GM12873 (cell line): ENCODE results near the gene PRDX1.

Source experiments
- TF ChIP-seq, protein P1 (sequence below): IDR thresholded peaks from 2 replicates; pipeline ENCODE4 v1.5.1; 2012; ENCODE audit warnings: low read depth, mild to moderate bottlenecking, moderate library complexity, low read length, control low read depth; ENCODE audit not compliant: insufficient read depth; ENCODE audit errors: missing control alignments

PRDX1 gene

DNA sequence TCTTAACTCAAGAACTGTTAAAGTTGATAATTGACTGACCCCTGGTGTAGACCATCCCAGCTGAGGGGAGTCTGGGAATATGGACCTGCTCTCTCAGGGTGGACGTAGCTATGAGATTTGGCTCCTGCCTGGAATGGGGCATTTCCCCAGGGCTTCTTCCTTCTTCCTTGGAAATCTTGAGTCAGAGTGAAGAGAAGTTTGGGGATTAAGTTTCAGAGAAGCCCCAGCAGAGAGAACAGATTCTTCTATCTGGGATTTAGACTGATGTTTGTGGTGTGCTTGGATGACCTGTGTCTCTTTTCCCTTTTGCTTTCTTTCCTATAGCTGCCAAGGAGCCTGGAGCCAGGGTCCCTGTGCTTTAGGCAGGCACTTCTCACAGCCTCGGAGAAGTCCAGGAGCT is 42.2 kb upstream of the PRDX1 start:
- TF ChIP-seq, protein P1, sequence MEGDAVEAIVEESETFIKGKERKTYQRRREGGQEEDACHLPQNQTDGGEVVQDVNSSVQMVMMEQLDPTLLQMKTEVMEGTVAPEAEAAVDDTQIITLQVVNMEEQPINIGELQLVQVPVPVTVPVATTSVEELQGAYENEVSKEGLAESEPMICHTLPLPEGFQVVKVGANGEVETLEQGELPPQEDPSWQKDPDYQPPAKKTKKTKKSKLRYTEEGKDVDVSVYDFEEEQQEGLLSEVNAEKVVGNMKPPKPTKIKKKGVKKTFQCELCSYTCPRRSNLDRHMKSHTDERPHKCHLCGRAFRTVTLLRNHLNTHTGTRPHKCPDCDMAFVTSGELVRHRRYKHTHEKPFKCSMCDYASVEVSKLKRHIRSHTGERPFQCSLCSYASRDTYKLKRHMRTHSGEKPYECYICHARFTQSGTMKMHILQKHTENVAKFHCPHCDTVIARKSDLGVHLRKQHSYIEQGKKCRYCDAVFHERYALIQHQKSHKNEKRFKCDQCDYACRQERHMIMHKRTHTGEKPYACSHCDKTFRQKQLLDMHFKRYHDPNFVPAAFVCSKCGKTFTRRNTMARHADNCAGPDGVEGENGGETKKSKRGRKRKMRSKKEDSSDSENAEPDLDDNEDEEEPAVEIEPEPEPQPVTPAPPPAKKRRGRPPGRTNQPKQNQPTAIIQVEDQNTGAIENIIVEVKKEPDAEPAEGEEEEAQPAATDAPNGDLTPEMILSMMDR, result no peak

DNA sequence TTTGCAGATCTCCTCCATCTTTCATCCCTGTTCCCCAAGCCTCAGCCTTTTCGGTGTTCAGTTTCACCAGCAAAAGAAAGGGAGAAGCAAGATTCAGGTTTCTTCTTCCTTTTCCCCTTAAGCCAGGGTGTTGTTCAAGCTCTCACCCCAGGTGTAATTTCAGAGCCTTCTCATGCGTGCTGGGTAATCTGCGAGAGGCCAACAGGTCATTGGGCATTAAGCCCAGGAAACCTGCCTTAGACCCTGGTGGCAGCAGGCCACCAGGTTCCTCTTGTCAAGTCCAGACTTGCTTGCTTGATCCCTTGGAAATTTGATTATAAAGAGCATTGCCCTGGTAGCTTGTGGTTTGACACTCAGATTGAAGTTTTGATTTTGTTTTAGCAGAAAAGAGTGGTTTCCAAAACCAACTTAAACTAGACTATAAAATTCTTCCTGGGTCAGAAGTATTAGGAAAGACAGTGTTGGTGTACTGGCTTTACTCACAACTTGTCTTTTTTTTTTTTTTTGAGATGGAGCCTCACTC is 35.8 kb upstream of the PRDX1 start:
- TF ChIP-seq, protein P1, result no peak

DNA sequence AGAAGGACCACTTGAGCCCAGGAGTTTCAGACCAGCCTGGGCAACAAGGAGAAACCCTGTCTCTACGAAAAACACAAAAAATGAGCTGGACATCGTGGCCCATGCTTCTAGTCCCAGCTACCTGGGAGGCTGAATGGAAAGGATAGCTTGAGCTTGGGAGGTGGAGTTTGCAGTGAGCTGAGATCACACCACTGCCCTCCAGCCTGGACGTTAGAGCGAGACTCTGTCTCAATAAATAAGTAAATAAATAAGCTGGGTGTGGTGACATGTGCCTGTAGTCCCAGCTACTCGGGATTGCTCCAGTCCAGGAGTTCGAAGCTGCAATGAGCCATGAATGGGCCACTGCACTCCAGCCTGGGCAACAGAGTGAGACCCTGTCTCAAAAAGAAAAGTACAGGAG is 32.5 kb upstream of the PRDX1 start:
- TF ChIP-seq, protein P1, result no peak

DNA sequence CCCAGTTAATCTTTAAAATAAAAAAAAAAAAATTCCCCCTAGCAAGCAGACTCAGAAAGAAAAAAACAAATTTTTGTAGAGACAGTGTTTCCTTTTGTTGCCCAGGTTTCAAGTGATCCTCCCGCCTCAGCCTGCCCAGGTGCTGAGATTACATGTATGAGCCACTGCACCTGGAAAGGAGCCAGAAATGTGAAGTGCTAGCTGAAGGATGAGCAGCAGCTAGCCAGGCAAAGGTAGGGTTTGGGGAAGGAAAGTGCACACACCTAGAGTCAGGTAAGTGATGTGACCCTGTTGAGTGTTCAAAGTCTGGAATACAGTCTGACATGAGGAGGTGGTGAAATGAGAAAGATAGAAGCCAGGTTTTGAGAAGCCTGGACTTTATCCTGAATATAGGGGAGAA is 30.6 kb upstream of the PRDX1 start:
- TF ChIP-seq, protein P1, result no peak

DNA sequence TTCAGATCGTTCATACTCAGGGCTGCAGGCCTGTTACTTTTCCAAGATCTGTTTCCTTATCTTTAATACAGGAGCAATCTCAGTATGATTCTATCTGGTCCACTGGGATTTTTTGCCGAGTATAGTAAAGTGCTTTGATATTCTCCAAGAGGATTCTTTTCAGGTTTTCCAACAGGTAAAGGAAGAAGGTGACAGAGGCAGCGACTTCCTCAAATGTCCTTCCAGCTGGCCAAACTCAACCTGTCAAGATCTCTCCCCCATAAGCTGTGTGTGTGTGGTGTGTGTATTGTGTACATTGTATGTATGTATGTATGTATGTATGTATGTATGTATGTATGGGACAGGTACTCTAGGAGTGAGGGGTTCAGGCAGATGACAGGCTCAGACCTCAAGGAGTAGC is 30.0 kb upstream of the PRDX1 start:
- TF ChIP-seq, protein P1, result no peak

DNA sequence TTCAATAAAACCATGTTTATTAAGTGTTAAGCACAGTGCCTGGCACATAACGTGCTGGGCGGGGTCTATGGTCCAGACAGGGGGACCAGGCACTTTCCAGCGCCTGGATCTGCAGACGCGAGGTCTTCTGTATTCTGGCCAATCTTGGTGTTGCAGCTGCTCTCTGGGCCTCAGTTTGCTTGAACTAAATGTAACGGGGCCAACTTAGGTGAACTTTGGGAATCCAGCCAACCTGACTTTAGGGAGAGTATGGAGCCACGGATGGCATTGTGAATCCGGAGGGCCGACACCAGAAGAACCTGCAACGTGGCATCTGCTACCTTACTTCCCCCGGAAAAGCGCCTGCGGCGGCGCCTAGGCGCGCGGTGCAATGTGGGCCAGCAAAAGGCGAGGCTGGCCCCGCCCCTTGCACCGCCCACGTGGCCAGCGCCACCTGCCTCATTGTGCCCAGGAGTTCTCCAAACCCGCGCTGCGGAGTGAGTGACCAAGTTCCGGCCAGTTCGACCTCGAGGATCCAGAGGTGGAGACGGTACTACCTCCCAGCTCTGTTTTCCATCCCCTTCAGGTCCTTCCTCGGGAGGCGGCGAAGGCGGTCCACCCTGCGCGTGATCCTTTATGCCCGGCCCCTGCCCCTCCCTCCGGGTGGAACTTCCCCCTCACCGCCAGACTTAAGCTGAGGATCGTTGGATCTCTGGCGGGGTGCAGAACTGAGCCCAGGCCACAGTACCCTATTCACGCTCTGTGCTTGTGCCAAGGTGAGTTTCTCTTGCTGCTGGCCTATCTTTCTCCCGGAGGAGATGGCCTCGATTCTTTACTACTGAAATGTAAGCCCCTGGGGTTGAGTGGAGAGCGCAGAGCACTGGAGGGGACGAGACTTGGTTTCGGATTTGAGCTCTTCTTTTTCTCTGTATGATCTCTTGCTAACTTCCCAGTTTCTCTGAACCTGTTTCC is 29.0 kb upstream of the PRDX1 start, which contains the start of gene AKR1A1:
AKR1A1 (plus strand) TSS at position 426 of the 951 bp plus-strand sequence. CDS start 10,969 bp downstream, outside the sequence.
- TF ChIP-seq, protein P1, result no peak

DNA sequence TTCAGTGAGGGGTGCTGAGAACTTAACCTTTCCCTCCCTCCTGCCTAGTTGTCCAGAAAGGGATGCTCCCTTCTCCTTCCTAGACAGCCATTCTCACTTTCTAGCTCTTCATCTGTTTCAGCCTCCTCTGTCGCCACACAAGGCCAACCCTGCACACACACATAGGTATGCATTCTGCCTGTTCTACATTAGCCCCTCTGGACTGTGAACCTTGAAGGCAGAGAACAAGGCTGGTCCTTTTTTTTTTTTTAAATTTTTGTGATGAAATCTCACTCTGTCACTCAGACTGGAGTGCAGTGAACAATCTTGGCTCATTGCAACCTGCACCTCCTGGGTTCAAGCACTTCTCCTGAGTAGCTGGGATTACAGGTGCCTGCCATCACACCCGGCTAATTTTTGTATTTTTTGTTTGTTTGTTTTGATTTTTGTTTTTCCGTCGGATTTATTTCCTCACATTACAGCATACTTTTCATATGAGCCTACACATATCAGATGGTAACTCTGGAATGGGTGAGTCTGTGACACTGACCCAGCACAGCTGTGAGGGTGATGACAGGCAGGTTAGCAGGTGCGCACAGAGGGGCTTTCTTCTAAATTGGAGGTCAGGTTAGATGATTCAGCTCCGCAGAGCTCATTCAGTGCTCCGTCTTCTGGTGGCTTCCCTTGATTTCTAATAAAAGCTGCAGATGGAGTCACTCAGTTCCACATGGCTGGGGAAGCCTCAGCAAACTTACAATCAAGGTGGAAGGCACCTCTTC is 24.0 kb upstream of the PRDX1 start:
- TF ChIP-seq, protein P1, result no peak
